Motor neuron (in vitro differentiated cells): Measurements from ENCODE around the gene SEMA4B. TPM values are rescaled to one million over a fixed set of nuclear protein-coding genes. Genes with fewer than 3 reads are reported as not detected.

Source experiments
- ATAC-seq, 8 experiments: fragments of 200-7000 bp; cut with Tn5 transposase; replicated peaks in 6 of 8; 2 replicates each; pipeline ENCODE4 v1.8.0; 2021; ENCODE audit warnings: mild to moderate bottlenecking in 8 of 8, moderate library complexity in 8 of 8
- H3K27ac ChIP-seq, 2 donors: fragments of 250-450 bp; sonication (Bioruptor Pico); 2 replicates each; pipeline ENCODE4 v1.9.0; 2021; ENCODE audit warnings: antibody characterized with exemption in 2 of 2, mild to moderate bottlenecking in 2 of 2, moderate library complexity in 1 of 2
- H3K4me1 ChIP-seq, 2 donors: fragments of 250-450 bp; sonication (Bioruptor Pico); replicated peaks in 1 of 2; 2 replicates each; pipeline ENCODE4 v1.6.1; 2021; ENCODE audit warnings: antibody characterized with exemption in 2 of 2, mild to moderate bottlenecking in 2 of 2, moderate library complexity in 1 of 2
- H3K4me3 ChIP-seq, 5 donors: fragments of 250-450 bp; sonication (Bioruptor Pico); 2 replicates each; pipeline ENCODE4 v1.9.0; 2021; ENCODE audit warnings: antibody characterized with exemption in 5 of 5, mild to moderate bottlenecking in 5 of 5, moderate library complexity in 4 of 5
- WGBS, 10 experiments: fragments of 450-650 bp; shearing (Covaris generic); methylation state at CpG; one replicate each; pipeline ENCODE4 v1.0.0; 2022; 5-methylcytosine and 5-hydroxymethylcytosine counted together
- in situ Hi-C, 9 experiments: fragments of 400-800 bp; cut with MboI; loops; one replicate each; pipeline ENCODE4 v1.15.0; 2021; ENCODE audit warnings: low sequenced_read_pairs in 9 of 9, low pct_unique_long_range_greater_than_20kb in 2 of 9; ENCODE audit not compliant: unreplicated experiment in 9 of 9
- total RNA-seq, 8 experiments: library from RNA; unstranded; fragments of 300-600 nt; gene quantifications; 2 replicates each; pipeline versions ENCODE4 v1.2.3 to v1.2.4, GENCODE V29; 2022

The SEMA4B gene
- total RNA-seq, 8 experiments from 2014 or later: 9.7 to 18.3 (median 13.4) TPM

GRCh38 chr15:90213122-90213817 lies 12.1 kb downstream of the SEMA4B start:
- no peak for ATAC-seq

GRCh38 chr15:90213818-90214204 lies 12.7 kb downstream of the SEMA4B start:
- Histone ChIP-seq H3K27ac (no peak overlapping the region), H3K4me3 (no peak overlapping the region), H3K4me1 (peaks cover 0 to 5% of the 10 kb centered on the region in 2 donors)
- ATAC-seq: no peak
- WGBS, 10 experiments: 80 to 100% (median 94%) methylated on average over 1 to 6 of the region's 11 CpGs; no CpG with 5 or more reads in 4 of the 10 experiments
- in situ Hi-C loops: no loop called here

More at GRCh38 chr15:90213122-90213817, 12.1 kb downstream of the SEMA4B start:
- Histone ChIP-seq H3K4me1 (peaks cover 0 to 5% of the 10 kb centered on the region in 2 donors), H3K27ac (no peak overlapping the region), H3K4me3 (no peak overlapping the region)
- in situ Hi-C loops: no loop called here
- WGBS, 10 experiments: 50 to 96% (median 91%) methylated on average over 3 to 8 of the region's 12 CpGs; no CpG with 5 or more reads in 4 of the 10 experiments

- peaks cover 0 to 5% of the 10 kb centered on the region in 2 donors for H3K4me1 ChIP-seq
- H3K27ac ChIP-seq: no peak overlapping the region
- no peak overlapping the region for H3K4me3 ChIP-seq
- in situ Hi-C loops: no loop called here
- WGBS, 10 experiments: 54 to 100% (median 82%) methylated on average over 2 to 7 of the region's 8 CpGs; no CpG with 5 or more reads in 3 of the 10 experiments
- ATAC-seq: peak in 2 of 8 experiments; percentile 9 to 58
Observed at GRCh38 chr15:90214553-90215196, 13.5 kb downstream of the SEMA4B start.

- 67 to 89% (median 77%) methylated on average over 1 to 7 of the region's 9 CpGs; no CpG with 5 or more reads in 6 of the 10 experiments for WGBS, 10 experiments
- in situ Hi-C loops: no loop called here
- ATAC-seq: no peak
- Histone ChIP-seq H3K4me1 (no peaks in the 10 kb centered on the region), H3K4me3 (no peak overlapping the region), H3K27ac (no peak overlapping the region)
Observed at GRCh38 chr15:90217671-90218394, 16.7 kb downstream of the SEMA4B start.

- peak; percentile 22 to 84 (median 62) for ATAC-seq
- in situ Hi-C loops: loop anchor here in 1 of 9 experiments (10.0 kb wide), 1 partner anchor 55 kb away; no protein-coding TSS in a partner anchor
- Histone ChIP-seq H3K4me3 (no peak overlapping the region), H3K4me1 (no peaks in the 10 kb centered on the region), H3K27ac (no peak overlapping the region)
- 33 to 96% (median 79%) methylated on average over 1 to 6 of the region's 17 CpGs; no CpG with 5 or more reads in 4 of the 10 experiments for WGBS, 10 experiments
Observed at GRCh38 chr15:90219421-90220141, 18.5 kb downstream of the SEMA4B start.

GRCh38 chr15:90221246-90221900 lies 20.2 kb downstream of the SEMA4B start:
- no peaks in the 10 kb centered on the region for H3K4me1 ChIP-seq
- WGBS, 10 experiments: 20 to 100% (median 71%) methylated on average over 2 to 11 of the region's 14 CpGs; no CpG with 5 or more reads in 2 of the 10 experiments
- ATAC-seq: peak; percentile 70 to 92 (median 80)
- no peak overlapping the region for H3K4me3 ChIP-seq
- no peak overlapping the region for H3K27ac ChIP-seq
- in situ Hi-C loops: loop anchor here in 1 of 9 experiments (10.0 kb wide), 1 partner anchor 57 kb away; no protein-coding TSS in a partner anchor

- Histone ChIP-seq H3K27ac (no peak overlapping the region), H3K4me1 (no peaks in the 10 kb centered on the region), H3K4me3 (no peak overlapping the region)
- no peak for ATAC-seq
- in situ Hi-C loops: loop anchor here in 1 of 9 experiments (10.0 kb wide), 1 partner anchor 58 kb away; no protein-coding TSS in a partner anchor
- WGBS, 10 experiments: 71 to 100% (median 86%) methylated on average over 1 to 2 of the region's 2 CpGs; no CpG with 5 or more reads in 1 of the 10 experiments
Observed at GRCh38 chr15:90222547-90222946, 21.4 kb downstream of the SEMA4B start.

- no peak for ATAC-seq
- 69 to 100% (median 93%) methylated on average over 1 to 15 of the region's 22 CpGs; no CpG with 5 or more reads in 2 of the 10 experiments for WGBS, 10 experiments
- Histone ChIP-seq H3K27ac (no peak overlapping the region), H3K4me1 (no peaks in the 10 kb centered on the region), H3K4me3 (no peak overlapping the region)
- in situ Hi-C loops: loop anchor here in 1 of 9 experiments (10.0 kb wide), 1 partner anchor 59 kb away; no protein-coding TSS in a partner anchor
Observed at GRCh38 chr15:90223441-90224165, 22.5 kb downstream of the SEMA4B start.

GRCh38 chr15:90225047-90225446 lies 23.9 kb downstream of the SEMA4B start:
- WGBS, 10 experiments: 83 to 91% methylated on average over 3 to 6 of the region's 17 CpGs; no CpG with 5 or more reads in 8 of the 10 experiments
- H3K27ac ChIP-seq: no peak overlapping the region
- no peak for ATAC-seq
- no peaks in the 10 kb centered on the region for H3K4me1 ChIP-seq
- in situ Hi-C loops: loop anchor here in 1 of 9 experiments (10.0 kb wide), 1 partner anchor 60 kb away; no protein-coding TSS in a partner anchor
- H3K4me3 ChIP-seq: no peak overlapping the region

GRCh38 chr15:90225504-90226234 lies 24.5 kb downstream of the SEMA4B start:
- no peaks in the 10 kb centered on the region for H3K4me1 ChIP-seq
- in situ Hi-C loops: loop anchor here in 1 of 9 experiments (10.0 kb wide), 1 partner anchor 61 kb away; no protein-coding TSS in a partner anchor
- WGBS, 10 experiments: 59 to 100% (median 91%) methylated on average over 2 to 10 of the region's 18 CpGs; no CpG with 5 or more reads in 1 of the 10 experiments
- no peak overlapping the region for H3K4me3 ChIP-seq
- no peak for ATAC-seq
- no peak overlapping the region for H3K27ac ChIP-seq

GRCh38 chr15:90227336-90227735 lies 26.2 kb downstream of the SEMA4B start:
- no peak overlapping the region for H3K27ac ChIP-seq
- H3K4me3 ChIP-seq: no peak overlapping the region
- ATAC-seq: no peak
- no peaks in the 10 kb centered on the region for H3K4me1 ChIP-seq
- in situ Hi-C loops: loop anchor here in 1 of 9 experiments (10.0 kb wide), 1 partner anchor 63 kb away; no protein-coding TSS in a partner anchor
- WGBS, 10 experiments: 87 to 100% (median 93%) methylated on average over 1 to 7 of the region's 7 CpGs; no CpG with 5 or more reads in 7 of the 10 experiments
